ENCODE data around the gene DDA1. TPM values are rescaled to one million over a fixed set of nuclear protein-coding genes. Genes with fewer than 3 reads are reported as not detected.

Gene DDA1
- polyA plus RNA-seq, 5 donors = 27.5 to 40.6 (median 30.2) TPM

DNA sequence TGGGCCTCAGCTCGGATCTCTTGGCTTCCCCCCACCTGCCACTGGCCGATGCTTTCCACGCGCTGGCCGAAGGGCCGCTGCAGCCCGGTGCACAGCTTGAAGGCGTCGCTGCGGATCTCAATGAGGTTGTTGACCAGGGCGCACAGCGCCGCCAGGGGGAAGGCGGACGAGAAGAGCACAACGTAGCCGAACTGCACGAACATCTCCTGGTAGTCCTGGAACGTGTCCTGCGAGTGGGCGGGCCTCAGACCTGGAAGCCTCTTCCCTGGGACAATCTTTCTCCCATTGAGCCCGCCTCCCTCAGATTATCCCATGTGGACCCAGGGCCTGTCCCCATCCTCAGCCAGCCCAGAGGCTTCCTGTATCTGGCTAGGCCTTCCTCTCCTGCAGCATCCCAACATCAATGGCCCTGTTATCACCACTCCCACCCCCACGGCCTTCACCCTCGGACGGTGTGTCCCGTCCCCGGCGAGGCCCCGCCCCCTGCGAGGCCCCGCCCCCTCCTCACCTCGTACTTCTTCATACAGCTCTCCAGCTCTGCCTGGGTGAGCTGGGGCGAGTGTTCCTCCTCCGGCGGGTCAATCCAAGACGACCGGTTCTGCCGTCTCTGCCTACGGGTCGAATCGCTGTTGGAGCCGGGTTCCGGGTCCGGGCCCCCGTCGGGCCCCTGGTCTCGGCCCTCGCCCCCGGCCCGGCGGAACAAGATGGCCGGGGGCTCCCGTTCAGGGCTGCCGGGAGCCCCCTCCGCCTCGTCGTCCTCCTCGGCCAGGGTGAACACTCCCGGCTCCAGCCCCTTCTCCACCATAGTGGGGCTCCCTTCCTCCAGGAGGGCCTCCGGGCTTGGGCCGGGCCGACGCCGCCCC is 18.5 kb downstream of the DDA1 start:
- DNase-seq = peak in 1 of 2 donors; percentile 29

DNA sequence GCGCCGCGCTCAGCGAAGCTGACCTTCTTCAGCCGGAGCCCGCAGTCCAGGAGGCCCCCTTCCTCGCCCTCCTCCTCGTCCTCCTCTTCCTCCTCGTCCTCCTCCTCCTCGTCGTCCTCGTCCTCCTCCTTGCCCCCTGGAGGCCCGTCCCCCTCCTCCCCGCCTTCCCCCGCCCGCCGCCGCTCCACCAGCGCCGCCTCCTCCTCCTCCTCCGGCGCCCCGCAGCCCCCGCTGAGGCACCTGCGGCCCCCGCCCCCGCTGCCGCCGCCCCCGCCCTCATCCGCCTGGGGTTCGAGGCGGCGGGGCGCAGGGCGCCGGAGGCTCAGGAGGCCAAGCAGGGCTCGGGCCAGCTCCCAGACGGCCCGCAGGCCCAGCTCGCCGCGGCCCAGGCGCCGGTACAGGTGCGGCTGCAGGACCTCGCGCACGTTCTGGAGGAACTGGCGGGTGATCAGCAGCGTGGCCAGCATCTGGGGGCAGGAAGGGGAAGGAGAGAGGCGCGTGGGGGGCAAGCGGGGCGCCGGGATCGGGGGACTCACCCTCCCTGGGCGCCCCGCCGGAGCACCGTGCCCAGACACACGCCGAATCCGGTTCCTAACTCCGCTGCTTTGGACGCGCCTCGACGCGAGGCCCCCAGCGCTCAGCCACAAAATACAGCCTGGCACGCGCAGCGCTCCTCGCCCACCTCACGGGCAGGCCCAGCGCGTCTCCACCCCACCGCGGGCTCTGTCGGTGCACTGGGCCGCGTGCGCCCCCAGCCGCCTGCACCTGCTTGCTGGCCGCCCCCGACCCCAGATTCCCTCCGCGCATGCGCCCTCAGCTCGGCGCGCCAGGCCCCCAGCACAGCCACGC is 19.4 kb downstream of the DDA1 start:
- DNase-seq = no peak

DNA sequence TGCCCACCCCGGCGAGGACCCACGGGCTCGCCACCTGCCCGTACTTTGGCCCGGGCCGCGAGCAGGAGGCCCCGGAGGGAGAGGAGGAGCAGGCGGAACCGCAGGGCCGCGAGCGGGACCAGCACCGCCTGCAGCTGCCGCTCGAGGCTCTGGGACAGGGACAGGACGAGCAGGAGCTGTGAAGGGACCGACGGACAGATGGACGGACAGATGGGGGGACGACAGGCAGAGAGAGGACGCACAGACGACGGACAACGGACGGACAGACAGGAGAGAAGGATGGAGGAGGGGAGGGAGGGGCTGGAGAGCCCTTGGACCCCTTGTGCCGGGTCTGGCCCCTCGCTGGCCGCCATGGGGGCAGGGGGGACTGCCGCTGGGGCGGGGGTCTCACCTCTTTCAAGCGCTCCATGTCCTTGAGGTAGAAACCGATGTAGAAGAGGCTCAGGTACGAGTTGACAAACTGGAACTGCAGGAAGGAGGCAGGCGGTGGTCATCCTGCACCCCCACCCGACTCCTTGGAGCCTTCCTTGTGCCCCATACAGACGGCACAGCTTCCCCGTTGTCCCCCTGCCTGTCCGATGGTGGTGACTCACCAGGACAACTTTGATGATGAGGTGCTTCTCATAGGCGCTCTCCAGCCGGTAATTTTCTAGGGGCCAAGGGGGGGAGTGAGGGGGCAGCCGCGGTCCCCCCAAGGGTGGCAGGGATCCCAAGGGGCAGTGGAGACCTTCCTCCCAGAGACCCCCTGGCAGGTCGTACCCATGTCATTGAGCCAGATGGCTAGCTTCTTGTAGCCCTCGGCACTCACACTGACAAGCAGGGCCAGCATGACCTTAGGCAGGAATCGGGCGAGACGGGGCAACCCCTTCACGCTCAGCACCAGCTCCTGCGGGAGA is 20.3 kb downstream of the DDA1 start:
- DNase-seq = no peak

DNA sequence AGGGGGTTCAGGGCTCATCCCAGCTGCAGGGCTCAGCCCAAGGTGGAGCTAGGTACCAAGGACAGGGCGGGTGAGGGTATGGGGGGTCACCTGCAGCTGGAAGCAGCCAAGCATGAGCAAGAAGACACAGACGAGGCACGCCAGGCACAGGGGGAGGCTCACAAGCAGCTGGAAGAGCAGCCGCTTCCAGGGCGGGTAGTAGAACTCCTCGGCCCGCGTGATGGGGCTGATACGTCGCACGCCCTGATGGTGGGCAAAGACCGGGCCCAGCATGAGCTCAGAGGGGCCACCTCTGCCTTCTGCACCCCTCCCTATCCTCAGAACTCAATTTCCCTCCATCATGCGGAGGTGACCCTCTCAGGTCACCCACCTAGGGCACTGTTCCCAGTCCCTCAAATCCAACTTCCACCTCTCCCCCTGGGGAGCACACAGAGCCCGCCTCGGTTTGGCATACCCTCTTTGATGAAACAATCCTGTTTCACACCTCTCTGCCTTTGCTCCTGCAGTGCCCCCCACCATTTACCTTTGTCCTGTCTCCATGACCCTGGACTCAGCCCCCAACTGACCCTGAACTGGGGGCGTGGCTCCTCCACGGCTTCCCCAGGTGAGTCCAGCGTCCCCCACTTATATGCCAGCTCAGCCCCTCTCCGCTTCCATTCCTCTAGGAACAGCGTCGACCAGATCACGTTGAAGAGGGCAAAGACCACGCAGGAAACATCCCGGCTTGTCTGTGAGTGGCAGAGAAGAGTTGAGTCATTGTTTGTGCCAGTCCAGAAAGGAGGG is 21.1 kb downstream of the DDA1 start:
- no peak for DNase-seq

DNA sequence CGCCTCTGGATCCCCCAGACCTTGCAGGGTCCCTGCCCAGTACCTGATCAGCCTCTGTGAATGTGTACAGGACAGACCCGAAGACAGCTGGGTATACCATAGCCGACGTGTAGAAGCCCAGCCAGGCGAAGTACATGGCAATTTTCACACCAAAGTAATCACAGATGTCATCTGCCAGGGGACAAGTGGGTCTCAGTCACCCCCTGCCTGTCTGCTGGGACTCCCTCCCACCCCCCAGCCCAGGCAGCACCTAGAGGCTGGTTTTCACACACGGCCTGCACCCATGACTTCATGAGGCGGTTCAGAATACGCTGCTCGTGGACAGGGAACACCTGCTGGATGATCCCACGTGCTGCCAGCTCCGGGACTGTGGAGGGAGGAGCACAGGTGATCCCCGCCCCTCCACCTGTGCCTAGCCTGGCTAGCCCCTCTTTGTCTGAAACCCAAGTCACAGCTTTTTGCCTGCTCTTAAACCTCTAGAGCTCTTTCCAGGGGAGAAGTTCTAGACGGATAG is 21.7 kb downstream of the DDA1 start:
- no peak for DNase-seq

DNA sequence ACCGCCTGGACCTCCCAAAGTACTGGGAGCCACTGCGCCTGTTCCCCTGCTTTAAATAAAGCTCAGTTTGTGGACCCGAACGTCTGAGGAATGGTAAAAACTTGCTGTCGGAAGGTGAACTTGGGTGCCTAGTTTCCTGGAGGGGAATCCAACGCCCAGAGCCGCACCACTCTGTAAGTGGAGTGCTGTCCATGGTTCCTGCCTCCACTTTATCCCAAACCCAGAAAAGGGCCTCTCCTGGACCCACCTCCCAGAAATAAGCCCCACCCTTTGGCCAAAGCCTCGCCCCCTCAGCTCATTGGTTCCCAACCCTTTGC is 23.0 kb downstream of the DDA1 start:
- DNase-seq = no peak

DNA sequence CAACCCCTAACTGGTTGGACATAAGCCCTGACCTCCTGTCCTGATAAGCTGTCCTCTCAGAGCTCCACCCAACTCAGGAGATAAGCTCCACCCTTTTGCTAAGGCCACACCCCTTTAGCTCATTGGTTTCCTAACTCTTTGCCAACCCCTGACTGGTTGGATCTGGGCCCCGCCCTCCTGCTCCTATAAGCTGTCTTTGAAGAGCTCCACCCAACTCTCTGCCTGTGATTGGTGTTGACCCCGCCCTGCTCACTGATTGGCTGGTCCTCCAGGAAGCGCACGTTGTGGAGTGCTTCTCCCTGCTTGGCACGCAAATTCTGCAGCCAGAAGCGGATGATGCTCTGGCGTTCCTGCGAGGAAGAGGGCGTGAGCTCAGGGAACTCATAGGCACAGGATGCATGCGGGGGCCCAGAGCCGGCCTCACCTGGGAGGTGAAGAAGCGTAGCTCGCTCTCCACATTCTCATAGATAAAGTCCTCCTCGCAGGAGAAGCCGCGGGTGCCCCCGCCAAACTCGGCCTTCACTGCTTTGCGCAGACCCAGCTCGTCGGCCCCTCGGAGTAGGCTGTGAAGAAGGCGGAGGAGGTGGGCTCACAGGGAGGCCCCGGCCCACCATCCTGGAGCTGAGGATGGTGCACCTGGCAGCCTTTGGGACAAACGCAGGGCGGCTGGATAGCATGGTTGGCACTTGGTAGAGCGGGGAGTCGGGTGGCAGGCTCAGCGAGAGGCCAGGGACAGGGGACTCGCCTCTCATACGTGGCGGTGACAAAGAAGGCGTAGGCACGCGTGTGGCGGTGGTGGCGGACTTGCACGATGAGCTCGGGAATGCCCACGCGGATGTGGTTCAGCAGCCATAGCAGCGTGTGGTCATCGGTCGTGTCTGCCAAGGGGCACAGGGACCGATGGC is 23.6 kb downstream of the DDA1 start:
- DNase-seq = no peak

DNA sequence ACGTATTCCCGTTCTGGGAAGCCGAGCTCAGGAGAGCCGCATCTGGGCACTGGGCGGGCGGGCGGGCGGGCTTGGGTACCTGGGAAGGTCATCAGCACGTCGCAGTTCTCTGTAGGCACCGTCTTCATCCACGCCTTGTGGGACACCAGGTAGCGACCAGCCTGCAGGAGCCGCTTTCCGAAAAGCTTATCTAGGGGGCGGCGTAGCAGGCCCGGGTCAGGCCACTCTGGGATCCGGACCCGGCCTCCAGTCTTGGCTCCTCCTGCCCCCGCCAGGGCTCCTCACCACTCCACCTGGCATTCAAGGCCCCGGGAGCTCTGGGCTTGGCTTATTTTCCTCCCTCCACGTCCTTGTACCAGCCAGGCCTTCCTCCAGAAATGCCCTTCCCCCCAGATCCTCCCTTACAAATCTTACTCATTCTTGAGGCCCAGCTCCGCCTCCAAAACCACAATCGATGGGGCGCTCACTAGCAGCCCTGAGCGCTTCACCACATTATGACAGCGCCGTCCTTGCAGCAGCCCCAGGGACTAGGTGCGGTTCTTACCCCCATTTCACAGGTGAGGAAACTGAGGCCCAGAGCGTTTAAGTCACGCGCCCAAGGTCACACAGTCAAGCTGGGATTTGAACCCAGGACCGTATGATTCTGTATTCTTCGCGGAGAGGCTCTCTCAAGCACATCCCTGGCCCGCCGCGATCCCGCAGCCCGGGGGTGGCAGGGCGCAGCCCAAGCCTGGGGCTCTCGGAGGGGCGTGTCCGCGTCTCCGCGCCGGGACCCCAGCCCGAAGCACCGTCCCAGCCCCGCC is 24.4 kb downstream of the DDA1 start:
- no peak for DNase-seq

DNA sequence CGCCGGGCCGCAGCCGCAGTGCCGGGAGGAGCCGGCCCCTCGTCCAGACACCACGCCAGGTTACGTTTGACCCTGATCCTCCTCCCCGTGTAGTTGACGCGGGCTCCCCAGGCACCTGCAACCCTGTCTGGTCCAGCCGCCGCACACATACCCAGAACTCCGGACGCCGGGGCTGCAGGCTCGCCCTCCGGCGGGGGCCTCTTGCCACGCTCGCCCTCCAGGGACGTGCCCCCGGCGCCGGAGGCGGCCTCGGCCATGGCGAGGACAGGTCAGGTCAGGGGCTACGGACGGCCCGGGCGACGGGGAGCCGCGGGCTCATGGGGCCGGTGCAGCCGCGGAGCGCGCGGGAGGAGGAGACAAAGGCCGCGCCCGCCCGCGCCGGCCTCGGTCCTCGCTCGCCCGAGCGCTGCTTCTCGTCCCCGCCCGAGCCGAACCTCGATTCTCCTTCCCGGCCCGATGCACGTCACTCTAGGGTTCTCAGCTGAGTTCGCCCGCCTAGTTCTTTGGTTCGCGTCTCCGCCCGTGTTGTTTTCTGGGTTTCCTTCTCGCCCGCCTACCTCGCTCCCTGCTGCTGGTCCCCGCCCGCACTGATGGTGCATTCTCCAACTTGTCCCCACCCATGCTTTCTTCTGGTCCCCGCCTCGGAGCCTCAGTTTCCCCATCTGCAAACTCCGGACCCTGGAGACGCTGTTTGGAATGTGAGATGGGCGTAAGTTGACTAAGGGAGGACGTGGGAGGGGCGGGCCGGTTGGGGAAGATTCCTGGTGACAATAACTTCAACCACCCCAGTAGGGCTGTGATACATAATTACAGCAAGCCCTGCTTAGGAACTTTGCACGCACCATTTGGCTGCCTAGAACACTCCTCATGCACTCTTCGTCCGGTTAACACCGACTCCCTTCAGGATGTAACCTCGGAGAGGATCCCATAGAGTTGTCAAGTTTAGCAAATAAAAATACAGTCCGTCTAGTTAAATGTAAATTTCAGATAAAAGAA is 25.3 kb downstream of the DDA1 start, which contains the start of gene ANO8:
ANO8 (minus strand) TSS at position 442 of the 996 bp plus-strand sequence; CDS start at position 257, 185 bp downstream.
- peak; percentile 93 to 98 for DNase-seq

DNA sequence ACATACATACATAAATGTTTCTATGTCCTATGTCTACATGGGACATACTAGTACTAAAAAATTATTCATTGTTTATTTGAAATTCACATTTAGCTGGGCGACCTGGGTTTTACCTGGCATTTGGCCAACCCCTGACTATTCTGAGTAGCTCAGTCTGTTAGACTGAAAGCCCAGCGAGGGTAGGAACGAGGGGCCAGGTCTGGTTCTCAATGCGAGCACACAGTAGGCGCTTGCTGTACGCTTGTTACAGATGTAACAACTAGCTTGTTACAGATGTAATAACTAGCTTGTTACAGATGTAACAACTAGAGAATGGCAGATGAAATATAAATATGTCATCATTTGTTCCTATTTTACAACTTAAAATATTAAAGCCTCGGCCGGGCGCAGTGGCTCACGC is 26.2 kb downstream of the DDA1 start:
- DNase-seq = no peak

DNA sequence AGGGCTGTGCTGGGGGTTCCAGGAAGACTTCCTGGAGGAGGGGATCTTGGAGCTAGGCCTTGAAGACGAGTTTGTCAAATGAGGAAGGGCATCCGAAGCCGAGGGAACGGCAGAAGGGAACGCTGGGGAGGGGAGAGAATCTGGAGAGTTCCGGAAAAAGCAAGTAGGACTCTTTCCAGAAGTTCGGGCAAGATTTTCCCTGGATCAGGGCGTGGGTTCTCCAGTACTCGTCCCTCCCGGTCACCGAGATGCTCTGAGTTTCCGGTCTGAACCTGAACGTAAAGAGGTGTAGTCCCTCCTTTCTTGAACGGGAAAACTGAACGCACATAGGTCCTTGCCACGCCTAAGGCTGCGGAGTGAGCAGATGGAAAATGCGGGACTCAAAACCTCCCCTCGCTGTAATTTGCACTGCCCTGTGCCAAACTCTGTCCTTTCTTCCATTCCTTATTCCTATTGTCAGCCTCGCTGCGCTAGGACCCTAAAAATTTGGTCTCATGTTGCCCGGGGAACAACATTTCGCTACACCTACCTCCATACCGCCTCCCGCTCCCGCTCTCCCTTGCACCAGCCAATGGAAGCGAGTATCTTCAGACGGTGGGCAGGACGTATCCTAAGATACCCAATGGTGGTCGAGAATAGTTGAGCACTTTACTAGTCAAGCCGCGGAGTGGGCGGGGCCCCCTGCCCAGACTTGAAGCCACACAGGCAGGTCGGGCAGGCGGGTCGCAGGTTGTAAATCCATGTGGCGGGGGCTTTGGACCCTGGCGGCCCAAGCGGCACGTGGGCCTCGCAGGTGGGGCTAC is 27.7 kb downstream of the DDA1 start, which contains the start of gene GTPBP3:
GTPBP3 (plus strand) TSS at position 682 of the 803 bp plus-strand sequence; CDS start at position 741, 59 bp downstream.
- peak; percentile 94 to 96 for DNase-seq

DNA sequence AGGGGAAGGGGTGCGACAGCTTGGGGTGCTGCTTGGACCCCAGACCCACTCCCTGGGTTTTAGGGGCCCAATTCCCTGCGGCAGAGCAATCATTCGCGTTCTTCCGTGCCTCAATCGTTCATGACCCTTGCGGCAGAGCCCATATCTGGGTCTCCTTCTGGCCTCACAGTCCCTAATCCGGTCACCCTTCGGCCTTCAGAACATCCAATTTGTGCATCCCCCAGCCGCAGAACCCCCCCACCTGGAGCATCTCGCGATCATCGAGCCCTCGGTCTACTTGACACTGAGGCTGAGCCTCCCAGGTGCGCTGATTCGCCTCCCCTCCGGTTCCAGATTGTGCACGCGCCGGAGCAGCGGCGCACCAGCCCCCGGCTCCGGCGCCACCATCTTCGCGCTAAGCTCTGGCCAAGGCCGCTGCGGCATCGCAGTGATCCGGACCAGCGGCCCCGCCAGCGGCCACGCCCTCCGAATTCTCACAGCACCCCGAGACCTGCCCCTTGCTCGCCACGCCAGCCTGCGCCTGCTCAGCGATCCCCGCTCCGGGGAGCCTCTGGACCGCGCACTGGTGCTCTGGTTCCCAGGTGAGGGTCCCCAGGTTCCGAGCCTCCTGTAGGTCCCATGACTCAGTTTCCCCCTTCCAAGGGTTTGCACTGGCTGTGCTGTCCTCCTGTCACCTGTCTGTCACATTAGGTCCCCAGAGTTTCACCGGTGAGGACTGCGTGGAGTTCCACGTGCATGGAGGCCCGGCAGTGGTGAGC is 28.5 kb downstream of the DDA1 start:
- DNase-seq = no peak

DNA sequence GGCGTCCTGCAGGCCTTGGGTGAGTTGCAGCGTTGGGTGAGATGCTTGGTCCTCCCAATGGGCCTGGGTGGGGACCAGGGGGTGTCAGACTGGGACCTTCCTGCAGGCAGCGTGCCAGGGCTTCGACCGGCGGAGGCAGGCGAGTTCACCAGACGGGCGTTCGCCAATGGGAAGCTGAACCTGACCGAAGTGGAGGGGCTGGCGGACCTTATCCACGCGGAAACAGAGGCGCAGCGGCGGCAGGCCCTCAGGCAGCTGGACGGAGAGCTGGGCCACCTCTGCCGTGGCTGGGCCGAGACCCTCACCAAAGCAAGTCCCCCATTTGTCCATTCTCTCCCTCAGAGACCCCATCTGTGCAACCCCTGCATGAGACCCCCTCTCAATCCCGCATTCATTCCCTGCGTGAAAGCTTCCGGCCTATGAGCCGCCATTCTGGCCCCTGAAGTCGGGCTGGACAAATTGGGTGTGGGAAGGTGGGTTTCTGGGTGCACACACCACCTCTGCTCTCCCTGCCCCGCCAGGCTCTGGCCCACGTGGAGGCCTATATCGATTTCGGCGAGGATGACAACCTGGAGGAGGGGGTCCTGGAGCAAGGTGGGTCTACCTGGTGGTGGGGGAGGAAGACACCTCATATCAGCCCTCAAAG is 29.2 kb downstream of the DDA1 start:
- no peak for DNase-seq

DNA sequence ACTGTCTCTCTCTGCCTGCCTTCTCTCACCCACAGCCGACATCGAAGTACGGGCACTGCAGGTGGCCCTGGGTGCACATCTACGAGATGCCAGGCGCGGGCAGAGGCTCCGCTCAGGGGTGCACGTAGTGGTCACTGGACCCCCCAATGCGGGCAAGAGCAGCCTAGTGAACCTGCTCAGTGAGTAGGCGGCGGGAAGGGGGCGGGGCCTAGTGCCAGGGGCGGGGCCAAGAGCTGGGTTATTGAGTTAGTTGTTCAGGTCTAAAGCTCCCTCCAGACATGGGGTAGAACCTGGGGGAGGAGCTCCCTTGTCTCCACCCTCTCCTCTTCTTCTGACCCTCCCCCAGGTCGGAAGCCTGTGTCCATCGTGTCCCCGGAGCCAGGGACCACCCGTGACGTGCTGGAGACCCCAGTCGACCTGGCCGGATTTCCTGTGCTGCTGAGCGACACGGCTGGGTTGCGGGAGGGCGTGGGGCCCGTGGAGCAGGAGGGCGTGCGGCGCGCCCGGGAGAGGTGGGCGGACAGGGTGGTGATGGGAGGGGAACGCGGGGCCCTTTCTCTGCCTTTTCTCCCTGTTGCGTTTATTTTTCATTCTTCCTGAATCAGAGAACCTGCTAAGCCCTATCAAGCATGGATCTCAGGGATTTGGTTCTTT is 29.9 kb downstream of the DDA1 start:
- DNase-seq = no peak

All from right lung (tissue), 5 donors.